ENCODE results near the gene MMUT.

GRCh38 chr6:49499623-49500022, 36.6 kb upstream of the MMUT start, which contains the start of gene GLYATL3:
- TF ChIP-seq CTCF (conservative IDR thresholded peaks at IDR 0.05) (no peak), ZFX (IDR thresholded peaks at IDR 0.05) (no peak)

Measured in C4-2B (cell line).